Spinal cord (tissue), 10 donors: ENCODE results near the gene SLC50A1. TPM values are rescaled to one million over a fixed set of nuclear protein-coding genes. Genes with fewer than 3 reads are reported as not detected.

Experiments
- DNase-seq, 6 donors: peaks; one replicate each; pipeline versions ENCODE4 v3.0.0 to v3.0.0-alpha.2; 2013 to 2015; ENCODE audit warnings: low spot score in 6 of 6, low read depth in 4 of 6
- H3K27ac ChIP-seq: one replicate; pipeline ENCODE4 v1.5.1; 2013; ENCODE audit warnings: low read depth, low read length, control low read depth
- H3K27me3 ChIP-seq: one replicate; pipeline ENCODE4 v1.6.1; 2013; ENCODE audit warnings: low read length; ENCODE audit not compliant: control insufficient read depth, insufficient read depth
- H3K36me3 ChIP-seq: one replicate; pipeline ENCODE4 v1.6.1; 2013; ENCODE audit warnings: low read length; ENCODE audit not compliant: control insufficient read depth, insufficient read depth
- H3K4me1 ChIP-seq: one replicate; pipeline ENCODE4 v1.6.1; 2013; ENCODE audit warnings: low read length; ENCODE audit not compliant: control insufficient read depth, insufficient read depth
- H3K4me3 ChIP-seq: one replicate; pipeline ENCODE4 v1.5.1; 2013; ENCODE audit warnings: low read depth, low read length, control low read depth
- H3K9me3 ChIP-seq: one replicate; pipeline ENCODE4 v1.6.1; 2013; ENCODE audit warnings: low read length; ENCODE audit not compliant: control insufficient read depth, insufficient read depth
- WGBS: methylation state at CpG from one replicate; pipeline ENCODE4 v1.1.5; 2013; ENCODE audit warnings: missing lambda C conversion rate; ENCODE audit not compliant: insufficient coverage; 5-methylcytosine and 5-hydroxymethylcytosine counted together
- long read RNA-seq, 4 donors: transcript quantifications; one replicate each; lab custom pipeline, GENCODE V29; 2026
- polyA plus RNA-seq, 2 donors: library from polyadenylated mRNA; unstranded; fragments of 120-200 nt; gene quantifications; one replicate each; pipeline ENCODE4 v1.2.1, GENCODE V29; 2013; ENCODE audit not compliant: insufficient read length in 2 of 2
- total RNA-seq, 2 donors: library from RNA; depleted of rRNA in 1 of 2; stranded (reverse); fragments of 120-200 nt in 1 of 2; fragments of >200 nt in 1 of 2; gene quantifications; one replicate each; pipeline versions ENCODE4 v1.2.3 to v1.2.4, GENCODE V29; 2013 to 2014
- donor health status: healthy.

SLC50A1 gene
- total RNA-seq: 10 to 100 TPM; 12.1 to 35.8 TPM
- 10 to 100 TPM; 18.2 to 26.9 TPM for polyA plus RNA-seq
- long read RNA-seq, donor 1, partial matches to known transcripts: 0 of 4 reads
- long read RNA-seq, donor 1, other reads (novel, unspliced or antisense): 0 of 4 reads
- long read RNA-seq, donor 2: 0 reads
- long read RNA-seq, donor 3: 0 reads
- long read RNA-seq, donor 4, transcript SLC50A1-203 (6 exons, 1,300 nt): major isoform, 6 of 51 reads
- long read RNA-seq, donor 4, partial matches to known transcripts: 40 of 51 reads
- long read RNA-seq, donor 4, other reads (novel, unspliced or antisense): 0 of 51 reads

GRCh38 chr1:155135415-155136028 lies at the start of gene SLC50A1:
Gene SLC50A1 (plus strand): TSS chr1:155135852. CDS start chr1:155135912, 60 bp downstream.
- peak; percentile 82 to 98 (median 87) for DNase-seq
- peak within 1 kb of the TSS; percentile 100 for H3K27ac ChIP-seq
- peaks cover 42% of the 10 kb centered on the region for H3K4me1 ChIP-seq
- peaks cover 27% of the 10 kb centered on the region for H3K36me3 ChIP-seq
- no peaks in the 10 kb centered on the region for H3K9me3 ChIP-seq
- H3K4me3 ChIP-seq: peak within 1 kb of the TSS; percentile 95
- H3K27me3 ChIP-seq: no peaks in the 10 kb centered on the region
- WGBS: under 1% methylated on average over 52 of the region's 52 CpGs

DNA sequence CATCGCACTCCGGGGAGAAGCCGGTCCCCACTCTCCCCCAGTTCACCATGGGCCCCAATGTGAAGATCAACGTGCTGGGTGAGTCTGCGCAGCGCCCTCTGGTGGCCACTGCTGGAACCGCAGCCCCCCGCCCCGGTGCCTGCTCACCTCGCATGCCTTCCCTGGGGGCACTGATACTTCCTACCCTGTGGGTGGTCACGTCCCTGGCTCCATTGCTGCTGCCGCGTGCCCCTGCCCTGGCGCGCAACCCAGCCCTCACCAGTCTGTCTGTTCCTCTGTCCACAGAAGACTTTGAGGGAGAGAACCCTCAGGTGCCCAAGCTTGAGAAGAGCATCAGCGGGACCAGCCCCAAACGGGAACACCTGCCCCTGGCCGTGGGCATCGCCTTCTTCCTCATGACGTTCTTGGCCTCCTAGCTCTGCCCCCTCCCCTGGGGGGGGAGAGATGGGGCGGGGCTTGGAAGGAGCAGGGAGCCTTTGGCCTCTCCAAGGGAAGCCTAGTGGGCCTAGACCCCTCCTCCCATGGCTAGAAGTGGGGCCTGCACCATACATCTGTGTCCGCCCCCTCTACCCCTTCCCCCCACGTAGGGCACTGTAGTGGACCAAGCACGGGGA lies 49.4 kb upstream of the SLC50A1 start:
- Histone ChIP-seq H3K9me3 (no peaks in the 10 kb centered on the region), H3K27me3 (peaks cover 21% of the 10 kb centered on the region), H3K27ac (no peak overlapping the region), H3K4me1 (peaks cover 52% of the 10 kb centered on the region), H3K4me3 (no peak overlapping the region), H3K36me3 (peaks cover 26% of the 10 kb centered on the region)
- 14% methylated on average over 20 of the region's 24 CpGs for WGBS
- DNase-seq: peak in 2 of 6 donors; percentile 57 to 75

DNA sequence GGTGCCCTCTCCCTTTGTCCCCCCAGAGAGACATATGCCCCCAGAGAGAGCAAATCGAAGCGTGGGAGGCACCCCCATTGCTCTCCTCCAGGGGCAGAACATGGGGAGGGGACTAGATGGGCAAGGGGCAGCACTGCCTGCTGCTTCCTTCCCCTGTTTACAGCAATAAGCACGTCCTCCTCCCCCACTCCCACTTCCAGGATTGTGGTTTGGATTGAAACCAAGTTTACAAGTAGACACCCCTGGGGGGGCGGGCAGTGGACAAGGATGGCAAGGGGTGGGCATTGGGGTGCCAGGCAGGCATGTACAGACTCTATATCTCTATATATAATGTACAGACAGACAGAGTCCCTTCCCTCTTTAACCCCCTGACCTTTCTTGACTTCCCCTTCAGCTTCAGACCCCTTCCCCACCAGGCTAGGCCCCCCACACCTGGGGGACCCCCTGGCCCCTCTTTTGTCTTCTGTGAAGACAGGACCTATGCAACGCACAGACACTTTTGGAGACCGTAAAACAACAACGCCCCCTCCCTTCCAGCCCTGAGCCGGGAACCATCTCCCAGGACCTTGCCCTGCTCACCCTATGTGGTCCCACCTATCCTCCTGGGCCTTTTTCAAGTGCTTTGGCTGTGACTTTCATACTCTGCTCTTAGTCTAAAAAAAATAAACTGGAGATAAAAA lies 48.7 kb upstream of the SLC50A1 start:
- peaks cover 26% of the 10 kb centered on the region for H3K36me3 ChIP-seq
- no peak overlapping the region for H3K4me3 ChIP-seq
- H3K27me3 ChIP-seq: peaks cover 15% of the 10 kb centered on the region
- DNase-seq: no peak
- H3K4me1 ChIP-seq: peaks cover 53% of the 10 kb centered on the region
- H3K27ac ChIP-seq: no peak overlapping the region
- WGBS: no CpG with 5 or more reads among the region's 8 CpGs
- no peaks in the 10 kb centered on the region for H3K9me3 ChIP-seq

DNA sequence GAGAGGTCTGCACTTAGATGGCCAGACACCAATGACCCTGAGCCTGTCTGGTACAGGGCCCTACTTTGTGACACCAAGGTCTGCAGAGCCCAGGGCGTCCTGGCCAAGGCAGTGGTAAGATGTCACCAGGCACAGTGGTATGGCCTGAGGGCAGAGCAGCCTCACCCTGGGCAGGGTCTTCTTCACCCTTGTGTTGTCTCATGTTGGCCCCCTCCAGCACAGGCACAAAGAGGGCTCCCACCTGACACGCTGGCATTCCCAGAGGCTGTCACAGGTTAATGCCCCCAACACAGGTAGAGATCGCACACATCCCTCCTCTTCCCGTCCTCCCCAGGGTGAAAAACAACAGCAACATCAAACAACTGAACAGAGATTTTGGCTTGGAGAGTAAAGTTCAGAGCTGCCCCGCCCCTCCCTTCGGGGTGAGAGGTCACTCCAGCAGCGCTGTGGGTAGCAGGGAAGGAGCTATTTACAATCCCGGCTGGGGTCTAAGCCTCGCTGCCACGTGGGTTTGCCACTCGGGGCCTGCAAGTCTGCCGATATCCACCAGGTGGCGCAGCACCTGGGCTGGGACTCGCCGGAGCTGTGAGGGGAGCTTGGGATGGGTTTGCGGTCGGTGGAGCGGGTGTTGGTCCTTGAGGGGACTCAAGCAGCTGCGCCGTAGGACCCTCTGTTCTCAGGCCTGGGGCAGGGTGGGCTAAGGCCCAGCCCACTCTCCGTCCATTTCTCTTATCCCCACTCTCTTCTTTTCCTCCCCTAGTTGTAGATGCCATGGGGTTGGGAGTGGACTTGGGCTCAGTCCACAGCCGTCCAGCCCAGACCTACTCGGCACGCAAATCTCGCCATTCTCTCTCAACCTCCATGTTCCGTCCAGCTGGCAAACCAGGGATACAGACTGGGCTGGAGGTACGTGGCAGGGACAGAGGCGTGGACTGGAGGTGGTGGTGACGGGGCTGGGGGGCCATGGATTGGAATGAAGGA lies 44.3 kb upstream of the SLC50A1 start:
- H3K4me1 ChIP-seq: peaks cover 29% of the 10 kb centered on the region
- WGBS: 25% methylated on average over 19 of the region's 29 CpGs
- no peak overlapping the region for H3K4me3 ChIP-seq

GRCh38 chr1:155092131-155092530 lies 43.5 kb upstream of the SLC50A1 start:
- Histone ChIP-seq H3K9me3 (no peaks in the 10 kb centered on the region), H3K27ac (no peak overlapping the region), H3K4me3 (no peak overlapping the region), H3K4me1 (peaks cover 24% of the 10 kb centered on the region), H3K27me3 (no peaks in the 10 kb centered on the region), H3K36me3 (peaks cover 9% of the 10 kb centered on the region)
- no peak for DNase-seq
- 84% methylated on average over 6 of the region's 6 CpGs for WGBS

More for the DNA sequence above, 44.3 kb upstream of the SLC50A1 start:
- peak in 3 of 6 donors; percentile 51 to 90 (median 90) for DNase-seq
- Histone ChIP-seq H3K9me3 (no peaks in the 10 kb centered on the region), H3K36me3 (peaks cover 17% of the 10 kb centered on the region), H3K27ac (no peak overlapping the region), H3K27me3 (no peaks in the 10 kb centered on the region)

DNA sequence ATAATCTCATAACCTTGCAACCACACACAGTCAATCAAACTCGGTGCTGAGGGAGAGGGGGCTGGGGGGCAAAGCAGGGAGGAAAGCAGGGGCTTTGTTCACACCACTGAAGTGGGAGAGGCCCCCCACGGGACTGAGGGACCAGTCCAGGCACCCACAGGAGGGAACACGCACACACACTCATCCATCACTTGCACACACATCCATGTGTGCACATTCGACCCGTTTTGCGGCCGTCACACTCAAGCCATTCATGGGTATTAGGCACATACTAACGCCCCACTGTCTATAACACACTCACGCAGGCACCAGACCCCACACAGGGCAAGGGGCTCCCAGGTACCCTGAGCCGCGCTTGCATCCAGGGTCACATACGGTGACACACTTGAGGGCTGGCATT lies 43.0 kb upstream of the SLC50A1 start:
- WGBS: 79% methylated on average over 12 of the region's 12 CpGs
- no peaks in the 10 kb centered on the region for H3K27me3 ChIP-seq
- H3K4me3 ChIP-seq: no peak overlapping the region
- no peak for DNase-seq
- H3K9me3 ChIP-seq: no peaks in the 10 kb centered on the region
- no peak overlapping the region for H3K27ac ChIP-seq
- peaks cover 24% of the 10 kb centered on the region for H3K4me1 ChIP-seq
- peaks cover 5% of the 10 kb centered on the region for H3K36me3 ChIP-seq

- no peaks in the 10 kb centered on the region for H3K27me3 ChIP-seq
- peaks cover 5% of the 10 kb centered on the region for H3K36me3 ChIP-seq
- peak in 3 of 6 donors; percentile 60 to 93 (median 91) for DNase-seq
- no peak overlapping the region for H3K4me3 ChIP-seq
- 19% methylated on average over 10 of the region's 13 CpGs for WGBS
- peak overlapping the region; percentile 86 for H3K27ac ChIP-seq
- H3K9me3 ChIP-seq: no peaks in the 10 kb centered on the region
- H3K4me1 ChIP-seq: peaks cover 24% of the 10 kb centered on the region
These were observed 41.6 kb upstream of the SLC50A1 start for GRCh38 chr1:155093911-155094621.

DNA sequence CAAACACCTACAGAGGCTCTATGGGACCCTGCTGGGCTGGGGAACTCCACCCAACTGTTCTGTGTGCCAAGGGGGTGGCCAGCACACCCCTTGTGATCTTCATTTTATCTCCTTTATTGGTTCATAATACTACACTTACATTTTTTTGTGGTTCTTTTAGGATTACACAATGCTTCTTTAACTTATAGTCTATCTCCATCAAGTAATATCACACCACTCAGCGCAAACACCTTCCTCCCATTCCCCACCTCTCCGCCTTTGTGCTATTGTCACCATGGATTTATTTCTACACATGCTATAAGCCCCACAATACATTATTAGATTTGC lies 41.1 kb upstream of the SLC50A1 start:
- peaks cover 5% of the 10 kb centered on the region for H3K36me3 ChIP-seq
- WGBS: 71% methylated on average over 2 of the region's 2 CpGs
- H3K4me1 ChIP-seq: peaks cover 24% of the 10 kb centered on the region
- DNase-seq: no peak
- no peaks in the 10 kb centered on the region for H3K27me3 ChIP-seq
- H3K27ac ChIP-seq: peak overlapping the region; percentile 86
- no peak overlapping the region for H3K4me3 ChIP-seq
- H3K9me3 ChIP-seq: no peaks in the 10 kb centered on the region
